Upper lobe of left lung (tissue), 4 donors: ENCODE data around the gene ANKFY1.

Experiments used
- CTCF ChIP-seq, 6 experiments: fragments of 450-650 bp in 4 of 6; fragments of 200-600 bp in 2 of 6; sonication (generic) in 2 of 6; IDR thresholded peaks; one replicate each; pipeline ENCODE4 v1.5.1; 2016 to 2019; ENCODE audit warnings: antibody characterized with exemption in 6 of 6
- EP300 ChIP-seq, 4 donors: sonication (generic); formaldehyde crosslinking; IDR thresholded peaks; one replicate each; pipeline ENCODE4 v1.5.1; 2017; ENCODE audit warnings: antibody characterized with exemption in 4 of 4, control low read depth in 2 of 4
- POLR2A ChIP-seq, 4 donors: fragments of 450-650 bp; IDR thresholded peaks; one replicate each; pipeline ENCODE4 v1.5.1; 2016 to 2017; ENCODE audit warnings: antibody characterized with exemption in 4 of 4, mild to moderate bottlenecking in 2 of 4
- POLR2AphosphoS5 ChIP-seq, 2 donors: sonication (generic); formaldehyde crosslinking; IDR thresholded peaks; one replicate each; pipeline ENCODE4 v1.5.1; 2017; ENCODE audit warnings: antibody characterized with exemption in 2 of 2

GRCh38 chr17:4166419-4166818, 97.4 kb downstream of the ANKFY1 start:
- TF ChIP-seq CTCF (IDR thresholded peaks at IDR 0.05) (no peak), POLR2A (IDR thresholded peaks at IDR 0.05) (no peak), POLR2AphosphoS5 (IDR thresholded peaks at IDR 0.05) (no peak), EP300 (IDR thresholded peaks at IDR 0.05) (no peak)
